ENCODE data around the gene ITPR2. TPM values are rescaled to one million over a fixed set of nuclear protein-coding genes. Genes with fewer than 3 reads are reported as not detected.

ITPR2 gene
- polyA plus RNA-seq, 1 of the 3 experiments (the other 2 are of a cell fraction): 2.3 TPM

- POLR2A ChIA-PET: no interaction called here
- Histone ChIP-seq H3K27me3 (ENCODE audit: insufficient read depth) (no peaks in the 10 kb centered on the region), H3K9ac (no peak overlapping the region), H2AFZ (ENCODE audit: low read depth) (no peak overlapping the region), H3F3A (replicated peaks; ENCODE audit: insufficient read depth) (no peaks in the 10 kb centered on the region), H3K4me2 (no peak overlapping the region), H3K9me3 (no peaks in the 10 kb centered on the region), H3K27ac (ENCODE audit: low read depth in 2 of 2, low read length in 1 of 2) (no peak overlapping the region), H4K20me1 (ENCODE audit: insufficient read depth) (no peaks in the 10 kb centered on the region), H3K36me3 (replicated peaks in 1 of 2; ENCODE audit: control insufficient read depth in 1 of 2, insufficient read depth in 2 of 2, low read length in 1 of 2) (peaks cover 3% of the 10 kb centered on the region in 2 experiments), H3K4me3 (ENCODE audit: low read depth in 2 of 2, low read length in 1 of 2) (no peak overlapping the region), H3K9me2 (no peaks in the 10 kb centered on the region), H3K79me2 (ENCODE audit: insufficient read depth) (no peaks in the 10 kb centered on the region), H3K4me1 (ENCODE audit: control insufficient read depth in 1 of 2, insufficient read depth in 2 of 2, low read depth in 1 of 2, low read length in 1 of 2) (no peaks in the 10 kb centered on the region)
- 81% methylated on average over 3 of the region's 3 CpGs for WGBS (ENCODE audit: low lambda C conversion rate)
- no peak for DNase-seq
- CTCF ChIA-PET: no interaction called here
- TF ChIP-seq ELF1 (IDR thresholded peaks at IDR 0.05) (no peak), CTCF (IDR thresholded peaks at IDR 0.05) (no peak), FOSL2 (IDR thresholded peaks at IDR 0.05; ENCODE audit: borderline replicate concordance, low read depth) (no peak), MEF2A (IDR thresholded peaks at IDR 0.05; ENCODE audit: borderline replicate concordance, low read depth) (no peak), POLR2AphosphoS5 (IDR thresholded peaks at IDR 0.05; ENCODE audit: low read depth, low read length) (no peak), RAD21 (IDR thresholded peaks at IDR 0.05; ENCODE audit: low read length) (no peak), USF2 (IDR thresholded peaks at IDR 0.05; ENCODE audit: borderline replicate concordance, low read depth, low read length) (no peak), CHD2 (IDR thresholded peaks at IDR 0.05; ENCODE audit: low read length, partially characterized antibody) (no peak), TCF12 (IDR thresholded peaks at IDR 0.05) (no peak), SIN3A (IDR thresholded peaks at IDR 0.05; ENCODE audit: borderline replicate concordance, low read depth, low read length) (no peak), SMC3 (IDR thresholded peaks at IDR 0.05; ENCODE audit: low read depth, low read length) (no peak), EP300 (IDR thresholded peaks at IDR 0.05; ENCODE audit: borderline replicate concordance in 1 of 2, low read depth in 1 of 2, low read length in 1 of 2) (no peak), TEAD4 (IDR thresholded peaks at IDR 0.05; ENCODE audit: borderline replicate concordance, insufficient read depth) (no peak), RCOR1 (IDR thresholded peaks at IDR 0.05; ENCODE audit: low read length) (no peak)
- TF ChIP-seq, protein P1, sequence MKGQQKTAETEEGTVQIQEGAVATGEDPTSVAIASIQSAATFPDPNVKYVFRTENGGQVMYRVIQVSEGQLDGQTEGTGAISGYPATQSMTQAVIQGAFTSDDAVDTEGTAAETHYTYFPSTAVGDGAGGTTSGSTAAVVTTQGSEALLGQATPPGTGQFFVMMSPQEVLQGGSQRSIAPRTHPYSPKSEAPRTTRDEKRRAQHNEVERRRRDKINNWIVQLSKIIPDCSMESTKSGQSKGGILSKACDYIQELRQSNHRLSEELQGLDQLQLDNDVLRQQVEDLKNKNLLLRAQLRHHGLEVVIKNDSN (IDR thresholded peaks at IDR 0.05; ENCODE audit: borderline replicate concordance, low read depth): no peak
- TF ChIP-seq, protein P2, sequence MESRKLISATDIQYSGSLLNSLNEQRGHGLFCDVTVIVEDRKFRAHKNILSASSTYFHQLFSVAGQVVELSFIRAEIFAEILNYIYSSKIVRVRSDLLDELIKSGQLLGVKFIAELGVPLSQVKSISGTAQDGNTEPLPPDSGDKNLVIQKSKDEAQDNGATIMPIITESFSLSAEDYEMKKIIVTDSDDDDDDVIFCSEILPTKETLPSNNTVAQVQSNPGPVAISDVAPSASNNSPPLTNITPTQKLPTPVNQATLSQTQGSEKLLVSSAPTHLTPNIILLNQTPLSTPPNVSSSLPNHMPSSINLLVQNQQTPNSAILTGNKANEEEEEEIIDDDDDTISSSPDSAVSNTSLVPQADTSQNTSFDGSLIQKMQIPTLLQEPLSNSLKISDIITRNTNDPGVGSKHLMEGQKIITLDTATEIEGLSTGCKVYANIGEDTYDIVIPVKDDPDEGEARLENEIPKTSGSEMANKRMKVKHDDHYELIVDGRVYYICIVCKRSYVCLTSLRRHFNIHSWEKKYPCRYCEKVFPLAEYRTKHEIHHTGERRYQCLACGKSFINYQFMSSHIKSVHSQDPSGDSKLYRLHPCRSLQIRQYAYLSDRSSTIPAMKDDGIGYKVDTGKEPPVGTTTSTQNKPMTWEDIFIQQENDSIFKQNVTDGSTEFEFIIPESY (IDR thresholded peaks at IDR 0.05; ENCODE audit: borderline replicate concordance, low read depth): no peak
- TF ChIP-seq, protein P3, sequence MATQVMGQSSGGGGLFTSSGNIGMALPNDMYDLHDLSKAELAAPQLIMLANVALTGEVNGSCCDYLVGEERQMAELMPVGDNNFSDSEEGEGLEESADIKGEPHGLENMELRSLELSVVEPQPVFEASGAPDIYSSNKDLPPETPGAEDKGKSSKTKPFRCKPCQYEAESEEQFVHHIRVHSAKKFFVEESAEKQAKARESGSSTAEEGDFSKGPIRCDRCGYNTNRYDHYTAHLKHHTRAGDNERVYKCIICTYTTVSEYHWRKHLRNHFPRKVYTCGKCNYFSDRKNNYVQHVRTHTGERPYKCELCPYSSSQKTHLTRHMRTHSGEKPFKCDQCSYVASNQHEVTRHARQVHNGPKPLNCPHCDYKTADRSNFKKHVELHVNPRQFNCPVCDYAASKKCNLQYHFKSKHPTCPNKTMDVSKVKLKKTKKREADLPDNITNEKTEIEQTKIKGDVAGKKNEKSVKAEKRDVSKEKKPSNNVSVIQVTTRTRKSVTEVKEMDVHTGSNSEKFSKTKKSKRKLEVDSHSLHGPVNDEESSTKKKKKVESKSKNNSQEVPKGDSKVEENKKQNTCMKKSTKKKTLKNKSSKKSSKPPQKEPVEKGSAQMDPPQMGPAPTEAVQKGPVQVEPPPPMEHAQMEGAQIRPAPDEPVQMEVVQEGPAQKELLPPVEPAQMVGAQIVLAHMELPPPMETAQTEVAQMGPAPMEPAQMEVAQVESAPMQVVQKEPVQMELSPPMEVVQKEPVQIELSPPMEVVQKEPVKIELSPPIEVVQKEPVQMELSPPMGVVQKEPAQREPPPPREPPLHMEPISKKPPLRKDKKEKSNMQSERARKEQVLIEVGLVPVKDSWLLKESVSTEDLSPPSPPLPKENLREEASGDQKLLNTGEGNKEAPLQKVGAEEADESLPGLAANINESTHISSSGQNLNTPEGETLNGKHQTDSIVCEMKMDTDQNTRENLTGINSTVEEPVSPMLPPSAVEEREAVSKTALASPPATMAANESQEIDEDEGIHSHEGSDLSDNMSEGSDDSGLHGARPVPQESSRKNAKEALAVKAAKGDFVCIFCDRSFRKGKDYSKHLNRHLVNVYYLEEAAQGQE (IDR thresholded peaks at IDR 0.05; ENCODE audit: low read depth, low read length): no peak
- TF ChIP-seq, protein P4, sequence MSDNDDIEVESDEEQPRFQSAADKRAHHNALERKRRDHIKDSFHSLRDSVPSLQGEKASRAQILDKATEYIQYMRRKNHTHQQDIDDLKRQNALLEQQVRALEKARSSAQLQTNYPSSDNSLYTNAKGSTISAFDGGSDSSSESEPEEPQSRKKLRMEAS (IDR thresholded peaks at IDR 0.05; ENCODE audit: low read depth): no peak
- TF ChIP-seq, protein P5, sequence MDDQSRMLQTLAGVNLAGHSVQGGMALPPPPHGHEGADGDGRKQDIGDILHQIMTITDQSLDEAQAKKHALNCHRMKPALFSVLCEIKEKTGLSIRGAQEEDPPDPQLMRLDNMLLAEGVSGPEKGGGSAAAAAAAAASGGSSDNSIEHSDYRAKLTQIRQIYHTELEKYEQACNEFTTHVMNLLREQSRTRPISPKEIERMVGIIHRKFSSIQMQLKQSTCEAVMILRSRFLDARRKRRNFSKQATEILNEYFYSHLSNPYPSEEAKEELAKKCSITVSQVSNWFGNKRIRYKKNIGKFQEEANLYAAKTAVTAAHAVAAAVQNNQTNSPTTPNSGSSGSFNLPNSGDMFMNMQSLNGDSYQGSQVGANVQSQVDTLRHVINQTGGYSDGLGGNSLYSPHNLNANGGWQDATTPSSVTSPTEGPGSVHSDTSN (IDR thresholded peaks at IDR 0.05): no peak
Observed at GRCh38 chr12:26668847-26669246, 164.1 kb downstream of the ITPR2 start.
